Measurements from ENCODE around the gene GDPGP1.

GRCh38 chr15:90259524-90259923, 25.5 kb downstream of the GDPGP1 start:
- TF ChIP-seq POLR2A (IDR thresholded peaks at IDR 0.05), result no peak
- no peak for TF ChIP-seq EP300 (IDR thresholded peaks at IDR 0.05)
